GM19372 (cell line): ENCODE data around the gene TUT1.
"Not testable (repeated sequence)": the region's sequence is repeated elsewhere in the genome, so short reads cannot be mapped to it uniquely, and the experiment has no call there.

Experiments used
- ATAC-seq: cut with Tn5 transposase; IDR thresholded peaks from one replicate; pipeline ENCODE4 v1.9.1; 2021; ENCODE audit warnings: mild to moderate bottlenecking, low read depth, moderate library complexity; ENCODE audit not compliant: unreplicated experiment

TUT1 gene

GRCh38 chr11:62559204-62559603 is 32.1 kb downstream of the TUT1 start:
- ATAC-seq, result no peak

DNA sequence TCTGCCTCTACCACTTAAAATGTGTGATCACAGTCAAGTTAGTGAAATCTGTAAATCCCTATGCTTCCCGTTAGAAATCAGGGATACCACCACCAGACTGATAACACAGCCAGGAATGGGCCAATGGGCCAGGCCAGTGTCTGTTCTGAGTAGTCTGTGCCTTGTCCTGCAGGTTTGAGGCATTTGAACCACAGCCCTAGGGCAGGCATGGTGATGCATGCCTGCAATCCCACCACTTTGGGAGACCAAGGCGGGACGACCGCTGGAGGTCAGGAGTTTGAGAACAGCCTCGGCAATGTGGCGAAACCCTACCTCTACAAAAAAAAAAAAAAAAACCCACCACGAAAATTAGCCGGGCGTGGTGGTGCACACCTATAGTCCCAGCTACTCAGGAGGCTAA is 32.7 kb downstream of the TUT1 start:
- ATAC-seq, result no peak

DNA sequence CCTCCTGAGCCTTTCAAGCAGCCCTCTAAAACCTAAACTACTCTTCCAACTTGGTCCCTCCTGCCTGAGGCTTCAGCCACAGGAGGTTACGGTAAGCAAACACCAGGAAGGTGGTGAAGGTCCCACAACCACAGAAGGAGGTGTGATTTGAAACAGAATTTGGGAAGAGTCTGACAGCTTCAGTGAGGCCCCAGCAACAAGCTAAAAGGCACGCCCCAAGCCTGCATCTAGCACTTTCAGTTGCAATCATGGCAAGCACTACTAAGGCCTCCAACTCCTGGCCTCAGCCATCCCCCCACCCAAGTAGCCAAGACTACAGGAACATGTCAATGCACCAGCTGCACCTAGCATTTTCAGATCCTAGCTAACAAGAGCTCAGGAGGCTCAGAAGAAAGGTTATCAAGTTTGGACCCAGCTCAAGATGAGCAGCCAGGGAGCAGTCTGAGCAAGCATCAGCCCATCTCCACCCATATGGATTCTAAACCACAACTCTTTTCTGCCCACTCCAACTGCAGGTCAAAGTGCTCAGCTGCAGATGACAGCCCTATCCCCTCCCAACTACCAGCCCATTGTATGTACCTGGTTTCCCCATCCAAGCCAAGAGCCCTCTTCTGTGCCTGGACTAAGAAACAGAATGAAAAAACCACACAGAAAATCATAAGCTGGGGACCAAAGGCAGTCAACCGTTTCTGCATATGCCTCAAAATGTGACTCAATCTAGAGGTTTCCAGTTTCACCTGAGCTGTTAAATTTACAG is 34.3 kb downstream of the TUT1 start:
- ATAC-seq, result peak; percentile 17

DNA sequence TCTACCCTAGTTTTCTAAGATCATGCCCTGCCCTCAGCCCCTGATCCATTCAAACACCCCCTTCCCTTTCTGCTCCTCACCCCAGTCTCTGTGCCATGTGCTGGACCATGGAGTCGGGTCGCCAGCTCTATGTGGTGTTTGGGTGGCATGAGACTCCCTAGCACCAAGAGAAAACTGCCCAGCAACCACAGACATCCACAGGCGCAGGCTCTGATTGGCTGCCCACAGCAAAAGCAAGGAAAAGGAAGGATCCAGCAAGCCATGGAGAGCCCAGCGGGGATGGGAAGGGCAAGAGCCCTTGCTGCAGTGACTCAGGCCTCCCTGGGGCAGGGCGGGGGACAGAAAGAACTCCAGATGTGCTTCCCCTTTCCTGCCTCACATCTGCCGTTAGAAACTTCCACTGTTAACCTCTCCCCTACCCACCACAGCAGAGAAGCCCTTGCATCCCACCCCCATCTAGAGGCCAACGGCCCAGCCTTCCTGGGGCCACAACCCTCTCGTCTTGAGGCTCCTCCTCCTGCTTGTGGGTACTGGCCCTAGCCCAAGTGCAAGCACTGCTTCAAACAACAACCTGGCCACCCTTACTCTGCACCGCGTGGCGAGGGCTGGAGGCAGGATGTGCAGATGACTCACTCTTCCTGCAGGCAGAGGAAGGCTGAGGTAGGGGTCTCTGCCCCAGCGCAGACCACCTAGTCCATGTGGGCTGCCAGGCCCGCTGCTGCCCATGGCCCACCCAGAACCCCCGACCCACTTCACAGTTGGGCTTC is 35.0 kb downstream of the TUT1 start:
- ATAC-seq, result peak; percentile 42

GRCh38 chr11:62555464-62556107 is 35.7 kb downstream of the TUT1 start:
- ATAC-seq, result no peak

GRCh38 chr11:62554387-62555167 is 36.7 kb downstream of the TUT1 start:
- ATAC-seq, result no peak

- no peak for ATAC-seq
These were observed 37.4 kb downstream of the TUT1 start for GRCh38 chr11:62553839-62554361.

DNA sequence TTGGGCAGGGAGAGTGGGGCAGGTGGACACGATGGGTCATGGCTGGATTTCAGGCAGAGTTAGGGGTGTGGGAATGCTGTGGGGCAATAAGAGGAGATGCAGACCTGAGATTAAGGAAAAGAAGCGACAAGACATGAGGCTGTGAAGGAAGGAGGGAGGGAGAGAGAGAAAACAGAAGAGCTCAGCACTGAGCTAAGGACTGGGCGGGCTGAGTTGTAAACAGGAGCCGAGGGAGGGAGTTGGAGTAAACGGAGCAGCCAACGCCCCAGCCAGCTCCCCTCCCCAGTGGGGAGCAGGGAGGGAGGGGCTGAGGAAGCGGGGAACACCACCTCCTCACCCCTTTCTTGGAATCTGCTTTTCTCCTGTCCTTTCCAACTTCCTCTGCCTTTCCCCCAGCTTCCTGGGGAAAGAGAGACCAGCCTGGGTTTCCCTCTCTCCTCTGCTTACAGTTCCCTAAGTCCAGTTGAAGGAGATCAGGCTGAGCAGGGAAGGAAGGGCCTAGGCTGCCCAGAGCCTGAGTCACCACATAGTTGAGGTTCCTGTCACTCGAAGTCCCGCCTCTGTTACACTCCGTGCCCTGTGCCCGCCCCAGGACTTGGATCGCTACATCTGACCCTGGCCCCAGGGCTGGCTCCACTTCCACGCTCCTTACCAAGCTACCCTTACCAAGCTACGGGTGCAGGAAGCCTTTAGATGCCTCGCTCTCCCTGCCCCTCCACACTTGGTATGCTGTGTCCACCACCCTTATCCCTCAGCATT is 38.1 kb downstream of the TUT1 start:
- ATAC-seq, result no peak

DNA sequence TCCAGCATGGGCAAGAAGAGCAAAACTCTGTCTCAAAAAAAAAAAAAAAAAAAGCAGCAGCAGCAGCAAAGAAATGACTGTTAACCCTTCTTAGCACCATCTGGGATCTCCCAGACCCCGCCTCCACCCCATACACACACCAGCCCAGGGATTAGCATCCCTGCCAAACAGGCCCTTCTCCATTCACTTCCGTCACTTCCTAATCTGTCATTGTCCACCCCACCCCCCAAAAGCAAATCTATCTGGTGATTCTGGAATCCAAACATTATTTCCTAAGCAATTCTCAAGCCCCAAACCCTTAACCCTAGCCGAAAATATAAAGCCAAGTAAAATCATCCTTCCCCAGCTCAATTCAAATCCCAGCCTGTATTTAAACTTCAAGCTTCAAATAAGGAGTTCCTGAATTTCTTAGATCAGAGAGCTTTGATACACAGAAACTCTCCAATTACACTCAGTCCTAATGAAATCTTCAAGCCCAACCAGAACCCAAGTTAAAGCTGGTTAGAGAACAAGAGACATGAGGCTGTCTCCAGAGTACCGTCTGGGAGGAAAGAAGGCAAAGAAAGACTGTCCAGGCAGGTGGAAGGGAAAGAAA is 38.7 kb downstream of the TUT1 start:
- ATAC-seq, result no peak

DNA sequence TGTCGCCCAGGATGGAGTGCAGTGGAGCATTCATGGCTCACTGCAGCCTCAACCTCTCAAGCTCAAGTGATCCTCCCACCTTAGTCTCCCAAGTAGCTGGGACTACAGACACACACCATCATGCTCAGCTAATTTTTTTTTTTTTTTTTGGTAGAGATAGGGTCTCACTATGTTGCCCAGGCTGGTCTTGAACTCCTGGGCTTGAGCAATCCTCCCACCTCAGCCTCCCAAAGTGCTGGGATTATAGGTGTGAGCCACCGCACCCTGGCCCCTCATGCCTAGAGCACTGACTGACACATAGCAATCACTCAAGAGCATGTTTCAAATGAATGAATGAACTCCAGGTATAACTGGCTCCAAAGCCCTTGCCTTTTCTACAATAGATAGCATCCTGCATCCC is 40.8 kb downstream of the TUT1 start:
- ATAC-seq, result not testable (repeated sequence)

DNA sequence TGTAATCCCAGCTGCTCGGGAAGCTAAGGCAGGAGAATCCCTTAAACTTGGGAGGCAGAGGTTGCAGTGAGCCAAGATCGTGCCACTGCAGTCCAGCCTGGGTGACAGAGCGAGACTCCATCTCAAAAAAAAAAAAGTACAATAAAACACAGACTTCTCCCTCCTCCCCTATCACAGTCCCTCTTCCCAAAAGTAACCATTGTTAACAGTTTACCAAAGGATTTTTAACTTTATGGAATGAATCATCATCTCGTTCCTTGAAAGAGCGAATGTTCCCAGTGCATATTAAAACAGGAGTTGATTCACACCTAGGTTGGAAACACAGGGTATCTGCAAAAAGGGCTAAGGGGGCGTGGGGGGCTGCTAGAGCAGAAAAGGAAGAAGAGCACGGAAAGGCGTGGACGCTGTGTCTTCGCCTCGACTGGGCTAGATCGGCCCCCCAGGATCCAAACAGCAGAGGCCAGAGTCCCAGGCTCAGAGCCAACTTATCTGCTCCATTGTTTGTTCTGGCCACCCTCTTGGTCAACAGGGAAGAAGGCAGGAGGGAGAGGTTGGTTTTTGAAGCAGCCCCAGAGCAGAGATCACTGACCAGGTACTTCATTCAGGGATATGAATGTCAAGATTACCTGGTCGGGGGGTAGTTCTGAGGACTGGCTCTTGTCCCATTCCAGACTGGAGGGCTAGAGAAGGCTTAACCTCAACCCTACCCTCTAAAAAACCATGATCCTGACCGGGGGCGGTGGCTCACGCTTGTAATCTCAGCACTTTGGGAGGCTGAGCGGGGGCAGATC is 42.6 kb downstream of the TUT1 start:
- ATAC-seq, result no peak

- no peak for ATAC-seq
These were observed 43.5 kb downstream of the TUT1 start for GRCh38 chr11:62547691-62548281.

DNA sequence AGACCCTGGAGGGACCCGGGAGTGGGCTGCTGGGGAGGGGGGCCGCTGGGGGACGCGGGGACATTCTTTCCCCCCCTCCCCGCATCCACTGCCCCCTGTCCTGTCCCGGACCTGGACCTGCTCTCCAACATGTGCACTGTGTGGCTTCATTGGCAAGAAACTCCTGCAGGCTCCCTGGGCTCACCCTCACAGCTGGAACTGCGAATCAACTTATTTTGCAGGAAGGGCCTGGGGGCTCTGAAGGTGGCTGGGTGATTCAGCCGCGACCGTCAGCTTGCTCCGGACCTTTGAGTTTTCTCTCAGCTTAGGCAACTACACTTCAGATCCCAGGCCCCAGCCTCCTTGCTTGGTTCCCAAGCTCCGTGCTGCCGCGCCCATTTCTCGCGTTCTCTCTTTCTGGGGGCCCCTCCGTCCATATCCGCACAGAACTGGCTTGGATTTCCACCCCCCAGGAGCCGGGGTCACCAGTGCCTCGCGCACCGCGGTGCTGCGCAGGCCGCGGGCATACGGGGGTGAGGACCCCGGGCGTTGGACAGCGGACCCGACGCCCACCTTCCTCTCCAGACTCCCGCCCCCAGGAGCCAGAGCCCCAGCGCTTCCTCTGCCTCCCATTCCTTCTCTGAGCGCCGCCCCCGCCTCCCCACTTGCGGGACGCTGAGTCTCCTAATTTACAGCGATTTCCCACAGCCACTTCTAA is 44.2 kb downstream of the TUT1 start:
- ATAC-seq, result no peak

DNA sequence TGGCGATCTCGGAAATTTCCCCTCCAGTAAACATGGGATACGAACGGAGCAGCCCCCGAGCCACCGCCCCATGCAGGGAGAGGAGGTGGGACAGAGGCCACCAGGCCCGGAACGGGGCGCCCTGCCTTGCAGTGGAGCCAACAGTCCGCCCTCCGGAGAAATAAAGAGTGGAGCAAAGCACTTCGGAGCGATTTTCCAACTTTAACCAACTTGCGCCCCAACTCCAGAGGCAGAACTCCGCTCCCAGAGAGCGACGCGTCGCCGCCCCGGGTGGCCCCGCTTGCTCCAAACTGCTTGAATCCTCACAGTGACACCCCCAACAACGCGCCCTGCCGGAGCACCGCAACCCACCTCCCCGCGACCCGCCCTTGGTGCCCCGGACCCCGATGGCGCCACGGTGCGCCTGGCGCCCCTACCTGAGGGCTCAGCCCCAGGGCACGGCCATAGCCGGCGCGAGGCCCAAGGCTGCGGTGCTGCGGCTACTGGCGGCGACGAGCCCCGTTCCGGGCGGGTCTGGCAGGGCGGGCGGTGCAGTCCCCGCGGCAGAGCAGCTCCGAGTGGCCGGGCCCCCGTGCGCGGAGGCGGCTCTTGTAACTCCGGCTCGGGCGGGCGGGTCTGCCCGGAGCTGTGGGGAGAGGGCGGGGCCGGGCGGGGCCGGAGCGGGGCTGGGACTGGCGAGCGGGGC is 44.9 kb downstream of the TUT1 start, which contains the start of gene AHNAK:
TSS of gene AHNAK (minus strand) at position 563 of the 685 bp plus-strand sequence. CDS start 10,708 bp downstream, outside the sequence.
- ATAC-seq, result no peak

- ATAC-seq, result no peak
These were observed 45.7 kb downstream of the TUT1 start for GRCh38 chr11:62545437-62546243.
